Gastroesophageal sphincter (tissue), 4 donors: ENCODE data around the gene ADAT2. TPM values are rescaled to one million over a fixed set of nuclear protein-coding genes. Genes with fewer than 3 reads are reported as not detected.
A peak's percentile ranks its signal among the peaks of the same experiment; 100 is the strongest.

Source experiments
- ATAC-seq: fragments of 150-250 bp; one replicate; pipeline ENCODE4 v1.9.1; 2016; ENCODE audit warnings: mild to moderate bottlenecking, moderate library complexity
- H3K27ac ChIP-seq, 4 donors: fragments of 200-600 bp; sonication (generic) in 3 of 4; 1 replicate in 3 of 4; 2 replicates in 1 of 4; pipeline ENCODE4 v1.5.1; 2016 to 2019
- H3K27me3 ChIP-seq: fragments of 200-600 bp; sonication (generic); one replicate; pipeline ENCODE4 v1.5.1; 2019
- H3K36me3 ChIP-seq, 2 donors: fragments of 200-600 bp; sonication (generic); one replicate each; pipeline ENCODE4 v1.5.1; 2019; ENCODE audit warnings: control low read depth in 1 of 2
- H3K4me1 ChIP-seq, 3 donors: fragments of 200-600 bp; sonication (generic); 1 replicate in 2 of 3; 2 replicates in 1 of 3; pipeline ENCODE4 v1.5.1; 2016 to 2019; ENCODE audit warnings: control low read depth in 2 of 3
- H3K4me3 ChIP-seq, 2 donors: fragments of 200-600 bp; sonication (generic); one replicate each; pipeline ENCODE4 v1.5.1; 2019; ENCODE audit warnings: mild to moderate bottlenecking in 1 of 2, moderate library complexity in 1 of 2
- H3K9me3 ChIP-seq, 3 donors: fragments of 200-600 bp; sonication (generic); one replicate each; pipeline ENCODE4 v1.5.1; 2017 to 2019; ENCODE audit warnings: control low read depth in 2 of 3
- EP300 ChIP-seq: sonication (generic); formaldehyde crosslinking; IDR thresholded peaks from one replicate; pipeline ENCODE4 v1.6.1; 2017; ENCODE audit warnings: antibody characterized with exemption, mild to moderate bottlenecking
- POLR2A ChIP-seq, 2 donors: fragments of 450-650 bp; IDR thresholded peaks; one replicate each; pipeline ENCODE4 v1.6.1; 2017; ENCODE audit warnings: antibody characterized with exemption in 2 of 2, mild to moderate bottlenecking in 2 of 2, moderate library complexity in 1 of 2
- POLR2AphosphoS5 ChIP-seq: sonication (generic); formaldehyde crosslinking; IDR thresholded peaks from one replicate; pipeline ENCODE4 v1.6.1; 2017; ENCODE audit warnings: antibody characterized with exemption
- WGBS, 2 donors: methylation state at CpG; one replicate each; pipeline ENCODE4 v1.1.5; 2018; ENCODE audit warnings: low coverage in 1 of 2; 5-methylcytosine and 5-hydroxymethylcytosine counted together
- total RNA-seq, 4 donors: library from RNA; depleted of rRNA; stranded (reverse); fragments of >200 nt; gene quantifications; one replicate each; pipeline ENCODE4 v1.1.0, GENCODE V29; 2016
- TF ChIP-seq, protein P1 (sequence below), 4 experiments: fragments of 200-600 bp in 2 of 4; fragments of 450-650 bp in 2 of 4; sonication (generic) in 1 of 4; IDR thresholded peaks; one replicate each; pipeline ENCODE4 v1.5.1; 2017 to 2019; ENCODE audit warnings: antibody characterized with exemption in 4 of 4, mild to moderate bottlenecking in 2 of 4, moderate library complexity in 2 of 4

ADAT2 gene
- total RNA-seq, 4 donors from 2014 or later: 2.7 to 7.8 (median 3.7) TPM

GRCh38 chr6:143399775-143400174 is 50.7 kb downstream of the ADAT2 start:
- TF ChIP-seq, protein P1, sequence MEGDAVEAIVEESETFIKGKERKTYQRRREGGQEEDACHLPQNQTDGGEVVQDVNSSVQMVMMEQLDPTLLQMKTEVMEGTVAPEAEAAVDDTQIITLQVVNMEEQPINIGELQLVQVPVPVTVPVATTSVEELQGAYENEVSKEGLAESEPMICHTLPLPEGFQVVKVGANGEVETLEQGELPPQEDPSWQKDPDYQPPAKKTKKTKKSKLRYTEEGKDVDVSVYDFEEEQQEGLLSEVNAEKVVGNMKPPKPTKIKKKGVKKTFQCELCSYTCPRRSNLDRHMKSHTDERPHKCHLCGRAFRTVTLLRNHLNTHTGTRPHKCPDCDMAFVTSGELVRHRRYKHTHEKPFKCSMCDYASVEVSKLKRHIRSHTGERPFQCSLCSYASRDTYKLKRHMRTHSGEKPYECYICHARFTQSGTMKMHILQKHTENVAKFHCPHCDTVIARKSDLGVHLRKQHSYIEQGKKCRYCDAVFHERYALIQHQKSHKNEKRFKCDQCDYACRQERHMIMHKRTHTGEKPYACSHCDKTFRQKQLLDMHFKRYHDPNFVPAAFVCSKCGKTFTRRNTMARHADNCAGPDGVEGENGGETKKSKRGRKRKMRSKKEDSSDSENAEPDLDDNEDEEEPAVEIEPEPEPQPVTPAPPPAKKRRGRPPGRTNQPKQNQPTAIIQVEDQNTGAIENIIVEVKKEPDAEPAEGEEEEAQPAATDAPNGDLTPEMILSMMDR (IDR thresholded peaks at IDR 0.05): no peak
- TF ChIP-seq POLR2A (IDR thresholded peaks at IDR 0.05) (no peak), POLR2AphosphoS5 (no peak), EP300 (no peak)
- Histone ChIP-seq H3K36me3 (no peaks in the 10 kb centered on the region), H3K4me3 (no peak overlapping the region), H3K27me3 (no peaks in the 10 kb centered on the region), H3K9me3 (no peaks in the 10 kb centered on the region), H3K4me1 (no peaks in the 10 kb centered on the region), H3K27ac (no peak overlapping the region)
- WGBS, 2 donors: 74 to 83% methylated on average over 3 to 7 of the region's 7 CpGs
- no peak for ATAC-seq

- ATAC-seq: no peak
- Histone ChIP-seq H3K27me3 (no peaks in the 10 kb centered on the region), H3K9me3 (no peaks in the 10 kb centered on the region), H3K4me3 (no peak overlapping the region), H3K36me3 (no peaks in the 10 kb centered on the region), H3K27ac (no peak overlapping the region), H3K4me1 (no peaks in the 10 kb centered on the region)
- TF ChIP-seq POLR2AphosphoS5 (no peak), EP300 (no peak), POLR2A (IDR thresholded peaks at IDR 0.05) (no peak)
- TF ChIP-seq, protein P1 (IDR thresholded peaks at IDR 0.05): no peak
- 84 to 91% methylated on average over 5 of the region's 5 CpGs for WGBS, 2 donors
Measured at GRCh38 chr6:143399176-143399575, 51.3 kb downstream of the ADAT2 start.

DNA sequence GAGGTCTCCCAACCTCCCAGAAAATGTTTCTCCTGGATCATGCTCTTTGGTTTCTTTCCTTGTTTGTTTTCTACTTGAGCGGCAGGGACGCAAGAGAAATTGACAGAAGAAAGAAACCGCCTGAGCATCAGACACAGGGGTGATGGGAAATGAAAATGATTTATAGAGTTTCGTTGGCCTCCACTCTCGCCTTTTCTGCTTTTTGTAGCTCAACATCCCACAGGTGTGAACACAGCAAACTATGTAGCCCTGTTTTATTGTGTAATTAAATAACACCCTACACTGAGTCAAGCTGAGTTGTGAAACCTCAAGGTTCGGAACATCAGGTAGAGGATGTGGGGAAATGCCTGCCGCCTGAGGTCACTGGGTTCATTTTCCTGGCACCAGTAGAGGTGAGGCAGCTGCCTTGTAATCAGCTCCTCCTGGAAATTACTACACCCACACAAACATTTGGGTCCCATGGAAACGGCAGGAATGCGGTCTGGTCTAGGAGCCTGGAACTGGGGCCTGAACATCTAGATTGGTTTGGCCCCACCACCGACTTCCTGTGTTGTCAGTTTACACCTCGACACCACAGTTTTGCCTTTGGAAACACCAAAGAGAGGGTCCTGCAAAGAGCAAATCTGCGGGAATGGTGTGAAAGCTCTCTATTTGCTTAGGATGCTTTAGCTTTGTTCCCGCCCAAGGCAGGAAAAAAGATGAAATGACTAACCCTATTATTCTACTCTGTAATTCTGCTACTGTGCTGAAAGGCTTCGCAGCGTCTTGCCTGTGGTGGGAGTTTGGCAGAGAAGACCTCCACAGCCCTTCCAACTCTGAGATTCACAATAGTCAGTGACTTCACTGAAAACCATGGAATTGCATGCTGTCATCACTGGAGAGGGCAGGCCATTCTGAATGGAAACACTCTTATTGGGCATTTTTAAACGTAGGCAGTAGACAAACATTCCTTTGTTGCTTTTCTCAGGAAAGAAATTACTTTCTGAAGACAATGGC is 53.0 kb downstream of the ADAT2 start:
- Histone ChIP-seq H3K27me3 (no peaks in the 10 kb centered on the region), H3K36me3 (no peaks in the 10 kb centered on the region), H3K27ac (peak overlapping the region in 1 of 4 donors; percentile 24), H3K4me1 (no peaks in the 10 kb centered on the region), H3K9me3 (no peaks in the 10 kb centered on the region), H3K4me3 (no peak overlapping the region)
- 57 to 67% methylated on average over 10 to 15 of the region's 16 CpGs for WGBS, 2 donors
- TF ChIP-seq POLR2AphosphoS5: no peak
- TF ChIP-seq, protein P1 (IDR thresholded peaks at IDR 0.05): no peak
- no peak for TF ChIP-seq POLR2A (IDR thresholded peaks at IDR 0.05)
- no peak for TF ChIP-seq EP300
- peak; percentile 48 for ATAC-seq

GRCh38 chr6:143396497-143397226 is 53.8 kb downstream of the ADAT2 start:
- Histone ChIP-seq H3K36me3 (no peaks in the 10 kb centered on the region), H3K9me3 (no peaks in the 10 kb centered on the region), H3K27ac (no peak overlapping the region), H3K4me3 (no peak overlapping the region), H3K27me3 (no peaks in the 10 kb centered on the region), H3K4me1 (no peaks in the 10 kb centered on the region)
- TF ChIP-seq, protein P1 (IDR thresholded peaks at IDR 0.05): no peak
- TF ChIP-seq POLR2A (IDR thresholded peaks at IDR 0.05) (no peak), POLR2AphosphoS5 (no peak), EP300 (no peak)
- no peak for ATAC-seq
- 82 to 88% methylated on average over 6 to 8 of the region's 10 CpGs for WGBS, 2 donors
